HG02938 (cell line): ENCODE data around the gene KCNIP1.

Source experiments
- ATAC-seq: cut with Tn5 transposase; IDR thresholded peaks from one replicate; pipeline ENCODE4 v1.9.1; 2021; ENCODE audit warnings: mild to moderate bottlenecking, moderate library complexity; ENCODE audit not compliant: unreplicated experiment

Gene KCNIP1

DNA sequence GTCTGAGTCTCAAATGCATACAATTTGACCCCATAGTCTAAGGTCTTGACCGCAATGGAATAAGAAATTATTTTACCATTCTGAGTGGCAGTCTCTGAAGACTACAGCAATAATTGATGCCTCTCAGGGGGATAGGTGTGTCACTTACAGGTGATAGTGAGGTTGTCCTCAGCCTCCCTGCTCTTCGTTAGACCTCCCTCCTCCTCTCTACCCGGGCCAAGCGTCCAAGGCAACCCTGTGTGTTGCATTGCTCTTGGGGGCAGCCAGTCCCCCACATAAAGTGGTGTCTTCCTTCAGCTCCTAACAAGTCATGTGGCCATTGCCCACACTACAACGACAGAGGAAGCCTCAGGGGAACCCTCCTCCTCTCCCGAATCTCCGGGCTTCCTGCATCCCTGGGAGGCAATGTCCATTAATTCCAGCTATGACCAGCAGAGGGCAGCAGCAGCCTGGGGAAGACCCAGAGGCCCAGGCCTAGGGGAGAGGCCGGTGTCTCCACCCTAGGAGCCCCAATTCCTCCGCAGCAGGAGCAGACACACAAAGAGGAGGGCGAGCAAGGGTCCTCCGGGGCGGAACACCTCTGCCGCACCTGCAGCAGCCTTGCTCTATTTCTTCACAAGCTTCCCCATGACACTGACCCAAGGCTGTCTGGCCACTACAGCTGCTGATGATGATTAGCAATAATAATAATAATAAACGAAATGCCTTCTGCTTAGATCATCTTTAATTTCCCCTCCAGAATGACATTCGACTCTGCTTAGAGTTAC, 134.8 kb downstream of the KCNIP1 start:
- ATAC-seq = peak; percentile 64

DNA sequence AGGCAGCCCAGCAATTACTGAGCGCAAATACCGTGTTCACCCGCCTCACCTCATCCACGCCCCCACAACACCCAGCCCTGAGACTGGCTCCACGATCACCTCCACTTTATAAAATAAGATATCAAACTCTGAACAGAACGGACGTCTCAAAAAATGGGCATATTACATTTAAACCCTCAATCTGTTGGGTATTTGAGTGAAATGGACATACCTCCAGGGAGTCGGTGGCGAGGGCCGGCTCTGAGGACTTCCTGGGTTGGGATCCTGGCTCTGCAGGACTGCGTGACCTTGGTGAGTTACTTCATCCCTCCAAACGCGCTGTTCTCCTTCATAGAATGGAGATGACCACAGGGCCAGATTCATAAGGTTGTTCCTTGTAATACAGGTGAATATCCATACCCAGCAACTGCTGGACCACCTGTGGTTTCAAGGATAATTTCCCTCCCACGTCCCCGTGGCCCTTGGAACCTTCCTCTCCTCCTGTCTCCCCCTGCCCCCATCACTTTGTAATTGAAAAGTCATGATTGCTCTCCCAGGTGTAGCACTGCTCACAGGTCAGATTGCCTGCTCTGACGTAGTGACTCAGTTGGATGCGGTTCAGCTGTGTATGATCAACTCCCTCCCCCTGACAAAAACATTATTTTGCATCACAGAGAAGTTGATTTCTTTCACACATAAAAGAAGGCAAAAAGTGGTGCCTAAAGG, 135.6 kb downstream of the KCNIP1 start:
- no peak for ATAC-seq

DNA sequence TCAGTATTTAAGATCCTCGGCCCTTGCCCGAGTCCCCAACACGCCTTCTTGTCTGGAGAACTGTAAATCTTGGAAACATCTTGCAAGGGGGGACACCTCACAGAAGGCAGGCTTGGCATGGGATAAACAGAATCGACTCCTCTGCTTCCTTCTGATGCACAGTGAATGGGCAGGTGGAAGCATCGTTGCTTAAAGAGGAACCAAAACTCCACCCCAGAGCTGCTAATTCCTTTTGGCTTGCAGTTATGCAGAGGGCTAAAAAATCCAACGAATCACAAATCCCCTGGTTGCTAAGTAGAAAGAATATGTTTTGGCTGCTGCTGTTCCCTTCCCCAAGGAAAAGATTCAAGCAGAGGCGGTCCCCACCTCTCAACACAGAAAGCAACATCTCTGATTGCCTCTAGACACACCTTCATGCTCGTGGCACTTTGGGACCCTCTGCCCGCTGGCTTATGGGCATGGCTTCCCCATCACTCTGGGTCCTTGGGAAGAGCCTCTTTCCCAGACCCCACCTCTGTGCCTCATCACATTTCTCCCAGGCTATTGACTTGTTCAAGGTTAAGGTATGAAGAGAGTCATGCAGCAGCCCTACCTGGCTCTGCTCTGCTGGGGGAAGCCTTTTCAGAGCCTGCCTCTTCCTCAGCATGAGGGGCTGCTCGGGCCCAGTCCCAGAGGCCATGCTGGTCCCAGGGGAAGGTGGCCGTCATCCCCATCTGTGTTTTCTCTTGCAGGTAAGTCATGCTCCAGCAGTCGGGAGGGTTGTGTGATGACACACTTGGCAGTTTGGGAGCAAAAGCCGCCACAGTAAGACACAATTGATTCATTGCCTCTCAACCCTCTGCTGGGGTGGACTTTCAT, 137.1 kb downstream of the KCNIP1 start:
- no peak for ATAC-seq

GRCh38 chr5:170641589-170642031, 137.8 kb downstream of the KCNIP1 start:
- no peak for ATAC-seq

GRCh38 chr5:170642066-170642735, 138.4 kb downstream of the KCNIP1 start:
- no peak for ATAC-seq

DNA sequence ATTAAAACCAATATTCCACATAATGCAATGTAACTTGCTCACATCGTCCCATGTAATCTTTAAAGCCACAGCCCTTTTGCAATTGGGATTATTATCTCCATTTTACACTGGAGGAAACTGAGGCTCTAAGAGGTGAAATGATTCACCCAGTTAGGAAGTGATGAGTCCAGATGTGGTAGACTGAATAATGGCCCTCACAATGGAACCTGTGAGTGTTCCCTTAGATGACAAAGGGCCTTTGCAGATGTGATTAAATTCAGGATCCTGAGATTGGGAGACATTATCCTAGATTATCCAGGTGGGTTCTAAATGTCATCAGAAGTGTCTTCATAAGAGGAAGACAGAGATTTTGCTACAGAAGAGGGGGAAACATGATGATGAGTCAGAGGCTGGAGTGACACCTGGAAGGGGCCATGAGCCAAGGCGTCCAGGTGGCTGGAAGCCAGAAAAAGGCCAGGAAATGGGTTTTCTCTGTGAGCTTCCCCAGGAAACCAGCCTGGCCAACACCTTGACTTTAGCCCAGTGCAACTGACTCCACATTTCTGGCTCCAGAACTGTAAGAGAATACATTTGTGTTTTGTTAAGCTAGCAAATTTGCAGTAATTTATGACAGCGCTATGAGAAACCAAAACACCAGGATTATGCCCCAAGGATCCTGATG, 139.1 kb downstream of the KCNIP1 start:
- no peak for ATAC-seq

- no peak for ATAC-seq
Observed at GRCh38 chr5:170643591-170643990, 139.8 kb downstream of the KCNIP1 start.

- ATAC-seq = no peak
Observed at GRCh38 chr5:170644501-170644900, 140.7 kb downstream of the KCNIP1 start.

DNA sequence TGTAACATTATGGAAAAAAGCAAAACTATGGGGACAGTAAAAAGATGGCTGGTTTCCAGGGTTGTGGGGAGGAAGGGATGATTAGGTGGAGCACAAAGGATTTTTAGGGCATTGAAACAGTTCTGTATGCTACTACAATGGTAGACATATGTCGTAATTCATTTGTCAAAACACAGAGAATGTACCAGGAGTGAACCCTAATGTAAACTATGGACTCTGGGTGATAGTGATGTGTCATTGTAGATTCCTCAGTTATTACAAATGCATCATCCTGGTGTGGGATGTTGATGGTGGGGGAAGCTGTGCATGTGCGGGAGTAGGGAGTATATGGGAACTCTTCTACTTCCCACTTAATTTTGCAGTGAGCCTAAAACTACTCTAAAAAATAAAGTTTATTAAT, 144.7 kb downstream of the KCNIP1 start:
- no peak for ATAC-seq

DNA sequence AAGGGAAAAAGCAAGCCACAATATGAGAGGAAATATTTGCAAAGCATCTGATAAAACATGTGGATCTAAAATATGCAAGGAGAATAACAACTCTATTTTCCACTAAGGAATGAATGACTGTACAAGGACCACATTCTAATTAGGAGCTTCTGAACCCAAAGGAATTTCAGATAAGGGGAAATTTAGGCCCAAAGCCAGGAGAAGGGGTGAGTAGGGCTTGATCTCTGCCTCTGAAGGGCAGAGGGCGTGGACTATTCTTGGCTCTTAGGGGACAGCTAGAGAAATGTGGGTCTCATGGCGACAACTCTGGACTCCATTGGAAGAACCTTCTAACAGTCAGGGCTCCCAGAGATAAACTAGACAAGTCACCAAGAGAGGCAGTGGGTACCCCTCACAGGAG, 147.0 kb downstream of the KCNIP1 start:
- ATAC-seq = no peak

GRCh38 chr5:170651604-170652277, 147.9 kb downstream of the KCNIP1 start:
- ATAC-seq = no peak

DNA sequence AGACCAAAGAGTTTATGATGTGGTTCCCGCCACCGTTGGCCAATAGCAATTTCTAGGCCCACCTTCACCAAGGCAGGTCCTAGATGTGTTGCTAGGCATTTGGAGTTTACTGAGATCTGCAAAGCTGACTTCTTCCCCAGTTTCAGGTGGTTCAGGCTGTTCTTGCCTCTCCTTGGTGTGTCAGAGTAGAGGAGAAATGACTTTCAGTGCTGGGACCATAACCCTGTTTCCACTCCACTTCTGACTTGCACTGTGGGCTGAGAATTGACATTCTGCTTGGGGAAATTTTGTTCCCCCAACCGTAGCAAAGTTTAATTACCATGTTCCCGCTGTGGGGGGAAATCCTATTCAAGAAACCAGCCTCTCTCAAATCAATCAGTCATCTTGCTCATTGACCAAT, 151.7 kb downstream of the KCNIP1 start:
- ATAC-seq = no peak

DNA sequence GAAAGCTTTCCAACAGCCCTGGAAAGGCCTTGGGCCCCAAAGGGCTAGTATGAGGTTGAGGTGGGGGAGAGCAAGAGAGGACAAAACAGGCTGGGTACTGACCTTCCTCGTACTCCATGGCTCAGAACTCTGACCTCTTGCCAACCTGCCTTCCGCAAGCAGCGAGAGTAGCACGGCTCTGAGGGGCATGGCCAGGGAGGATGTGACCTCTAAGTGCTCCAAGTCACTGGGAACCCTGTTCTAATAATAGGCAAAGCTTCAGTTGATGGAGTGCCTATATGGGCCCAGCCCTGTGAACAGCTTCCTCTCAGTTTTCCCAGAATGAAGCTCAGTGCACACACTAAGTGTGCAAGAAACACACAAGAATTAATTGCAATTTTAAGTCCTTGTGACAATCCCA, 152.1 kb downstream of the KCNIP1 start:
- no peak for ATAC-seq

DNA sequence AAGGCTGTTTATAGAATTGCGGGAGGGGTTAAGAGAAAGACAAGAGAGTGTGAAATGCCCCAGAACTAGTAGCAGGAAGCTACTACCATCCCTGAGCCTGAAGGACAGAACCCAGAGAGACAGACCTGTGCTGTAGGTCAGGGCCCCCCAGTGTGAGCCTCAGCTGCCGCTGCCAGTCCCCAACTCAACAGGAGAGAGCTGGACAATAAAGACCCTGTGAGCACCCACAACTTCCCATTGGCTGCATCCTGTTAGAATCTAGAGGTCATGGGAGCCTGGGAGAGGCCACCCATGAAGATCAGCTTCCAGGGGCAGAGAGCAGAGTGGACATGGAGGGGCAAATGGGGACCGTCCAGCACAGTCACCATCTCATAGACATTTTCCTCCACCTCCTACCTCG, 152.5 kb downstream of the KCNIP1 start:
- ATAC-seq = no peak

GRCh38 chr5:170660531-170660930, 156.7 kb downstream of the KCNIP1 start:
- no peak for ATAC-seq

DNA sequence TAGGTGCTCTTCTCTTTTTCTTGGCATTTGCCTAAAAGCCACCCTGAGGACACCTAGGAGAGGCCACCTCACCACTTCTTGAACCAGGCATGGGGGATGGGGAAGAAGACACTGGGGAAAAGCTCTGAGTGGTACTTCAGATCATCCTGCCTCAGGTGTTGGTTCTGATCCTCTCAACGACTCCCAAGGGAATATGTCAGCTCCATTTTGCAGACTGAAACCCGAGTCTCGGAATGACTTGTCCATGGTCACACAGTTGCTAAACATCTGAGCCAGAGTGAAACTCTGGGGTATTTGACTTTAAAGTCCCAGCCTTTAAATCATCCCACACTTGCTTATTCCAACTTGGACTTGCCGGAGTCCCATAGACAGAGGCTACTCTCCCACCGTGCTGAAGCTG, 159.1 kb downstream of the KCNIP1 start:
- no peak for ATAC-seq

DNA sequence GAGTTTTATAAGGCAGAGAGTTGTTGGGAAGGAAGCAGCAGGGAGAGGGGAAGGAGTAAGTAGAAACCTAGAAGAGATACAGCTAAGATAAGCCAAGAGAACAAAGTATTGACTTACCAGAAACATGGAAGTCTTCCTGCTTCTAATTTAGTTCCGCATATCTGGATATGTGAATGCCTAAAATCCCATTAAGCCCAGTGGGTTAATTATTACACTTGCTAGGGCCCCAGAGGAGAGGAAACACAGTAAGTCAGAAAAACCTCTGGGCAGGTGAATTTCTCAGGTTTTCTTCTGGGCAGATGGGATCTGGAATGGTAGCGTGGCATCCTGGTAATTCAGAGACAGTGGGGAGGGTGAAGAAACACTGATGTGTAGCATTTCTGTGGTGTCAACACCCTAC, 175.0 kb downstream of the KCNIP1 start:
- ATAC-seq = no peak

GRCh38 chr5:170681013-170681433, 177.2 kb downstream of the KCNIP1 start:
- peak; percentile 92 for ATAC-seq

DNA sequence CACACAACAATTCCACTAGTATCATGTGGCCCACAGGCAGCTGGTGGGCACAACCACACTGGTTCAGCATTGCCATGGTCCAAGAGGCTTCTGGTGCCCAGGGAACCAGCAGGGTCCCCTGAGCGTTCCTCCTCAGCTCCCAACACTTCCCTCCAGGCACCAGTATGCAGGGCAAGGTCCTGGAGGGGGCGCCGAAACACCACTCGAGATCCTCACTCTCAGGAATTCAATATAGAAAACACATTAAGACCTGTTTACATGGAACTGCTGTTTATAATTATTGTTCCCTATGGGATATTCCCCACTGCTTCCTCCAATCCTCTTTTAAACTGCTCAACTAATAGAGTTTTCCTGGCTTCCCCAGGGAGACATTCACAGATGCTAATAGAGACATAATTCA, 187.8 kb downstream of the KCNIP1 start:
- ATAC-seq = no peak

GRCh38 chr5:170693701-170694100, 189.9 kb downstream of the KCNIP1 start:
- no peak for ATAC-seq
